ENCODE measurements around the gene MPL.

The MPL gene

DNA sequence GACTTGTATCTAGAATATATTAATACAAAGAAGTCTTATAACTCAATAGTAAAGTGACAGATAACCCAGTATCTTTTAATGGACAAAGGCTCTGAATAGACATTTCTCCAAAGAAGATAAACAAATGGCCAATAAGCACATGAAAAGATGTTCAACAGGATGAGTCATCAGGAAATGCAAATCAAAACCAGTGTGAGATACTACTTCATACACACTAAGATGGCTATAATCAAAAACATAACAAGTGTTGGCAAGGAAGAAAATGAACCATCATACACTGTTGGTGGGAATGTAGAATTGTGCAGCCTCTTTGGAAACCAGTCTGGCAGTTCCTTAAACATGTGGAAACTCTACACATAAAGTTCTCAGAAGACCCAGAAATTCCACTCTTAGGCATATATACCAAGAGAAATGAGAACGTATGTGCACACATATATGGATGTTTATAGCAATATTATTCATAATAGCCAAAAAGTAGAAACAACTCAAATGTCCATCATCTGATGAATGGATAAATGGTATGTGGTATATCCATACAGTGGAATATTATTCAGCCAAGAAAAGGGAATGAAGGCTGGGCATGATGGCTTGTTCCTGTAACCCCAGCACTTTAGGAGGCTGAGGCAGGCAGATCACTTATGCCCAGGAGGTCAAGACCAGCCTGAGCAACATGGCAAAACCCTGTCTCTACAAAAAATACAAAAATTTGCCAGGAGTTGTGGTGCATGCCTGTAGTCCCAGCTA lies 9.9 kb upstream of the MPL start:
- DNase-seq: no peak

DNA sequence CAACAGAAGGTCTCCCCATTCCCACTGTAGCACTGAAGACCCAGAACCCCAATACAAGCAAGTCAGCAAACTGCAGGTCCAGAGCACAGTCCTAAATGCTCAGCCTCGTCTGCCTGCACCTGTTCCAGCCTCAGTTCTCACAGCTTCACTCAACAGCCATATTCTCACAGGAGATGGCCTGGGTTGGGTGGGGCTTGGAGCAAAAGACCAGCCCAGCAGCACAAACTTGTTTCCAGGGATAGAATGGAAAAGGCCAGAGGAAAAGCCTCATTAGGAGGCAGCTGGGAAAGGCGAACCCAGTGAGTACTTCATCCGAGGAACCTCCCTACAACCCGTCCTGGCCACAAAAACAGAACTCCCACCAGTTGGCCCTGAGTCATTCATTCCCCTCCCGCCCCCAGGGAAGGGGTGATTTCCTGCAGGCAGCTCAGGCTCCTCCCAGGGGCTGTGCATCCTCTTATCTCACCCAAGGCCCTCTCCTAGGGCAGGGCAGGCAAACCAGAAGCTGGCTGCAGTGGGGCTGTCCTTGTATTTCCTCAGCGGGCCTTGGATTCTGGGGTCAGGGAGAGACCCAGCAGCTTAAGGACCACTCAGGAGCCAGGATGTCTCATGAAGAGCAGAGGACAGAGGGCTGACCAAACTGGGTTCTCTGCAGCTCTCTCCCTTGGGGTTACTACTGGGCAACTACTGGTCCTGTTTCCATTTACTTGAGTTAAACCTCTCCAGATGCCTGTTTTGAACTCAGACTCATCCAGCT lies 7.4 kb upstream of the MPL start:
- no peak for DNase-seq

DNA sequence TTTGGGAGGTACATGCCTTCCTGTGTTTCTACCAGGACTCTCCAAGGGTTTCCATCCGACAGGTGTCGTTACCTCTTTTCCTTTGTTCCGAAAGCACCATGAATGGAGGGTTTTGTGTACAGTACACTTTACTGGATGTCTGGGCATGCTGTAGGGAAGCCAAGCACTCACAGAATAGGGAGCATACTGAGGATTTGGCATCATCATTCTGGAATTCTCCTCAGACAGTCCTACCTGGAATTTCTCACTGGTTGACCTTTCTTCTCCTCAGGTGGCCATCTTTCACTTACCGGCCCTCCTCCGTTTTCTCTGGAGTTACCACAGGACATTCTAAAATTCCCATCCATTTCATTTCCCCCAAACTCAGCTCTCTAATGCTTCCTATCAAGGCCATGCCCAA lies 5.9 kb upstream of the MPL start:
- DNase-seq: no peak

DNA sequence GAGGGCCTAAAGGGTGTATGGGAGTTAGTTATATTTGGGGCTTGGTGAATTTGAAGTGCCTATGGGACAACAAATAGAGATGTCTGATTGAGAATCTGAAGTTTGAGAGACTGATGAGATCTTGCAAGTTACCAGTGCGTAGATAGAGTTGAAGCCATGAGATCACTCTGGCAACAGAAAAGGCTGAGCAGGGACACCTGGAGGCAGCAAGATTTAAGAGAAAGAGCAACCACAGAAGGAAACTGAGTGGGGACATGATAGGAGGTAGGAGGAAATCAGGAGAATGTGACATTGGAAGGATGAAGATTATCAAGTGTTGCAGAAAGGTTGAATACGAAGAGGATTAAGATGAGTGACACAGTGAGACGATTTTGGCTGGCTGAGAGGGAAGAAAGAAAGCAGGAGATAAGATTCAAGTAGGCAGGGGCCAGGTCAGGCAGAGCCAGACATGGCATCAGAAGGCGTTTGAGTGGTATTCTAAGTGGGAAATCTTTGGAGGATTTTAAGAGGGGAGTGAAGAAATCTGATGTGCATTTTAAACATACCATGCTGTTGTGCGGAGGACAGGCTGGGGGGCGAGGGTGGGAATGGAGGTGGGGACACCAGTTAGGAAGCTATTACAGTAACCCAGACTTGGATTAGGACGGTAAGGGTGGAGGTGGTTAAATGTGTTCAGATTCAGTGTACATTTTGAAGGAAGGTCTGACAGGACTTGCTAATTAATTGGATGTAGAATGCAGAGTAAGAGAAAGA lies 3.0 kb upstream of the MPL start:
- no peak for DNase-seq

DNA sequence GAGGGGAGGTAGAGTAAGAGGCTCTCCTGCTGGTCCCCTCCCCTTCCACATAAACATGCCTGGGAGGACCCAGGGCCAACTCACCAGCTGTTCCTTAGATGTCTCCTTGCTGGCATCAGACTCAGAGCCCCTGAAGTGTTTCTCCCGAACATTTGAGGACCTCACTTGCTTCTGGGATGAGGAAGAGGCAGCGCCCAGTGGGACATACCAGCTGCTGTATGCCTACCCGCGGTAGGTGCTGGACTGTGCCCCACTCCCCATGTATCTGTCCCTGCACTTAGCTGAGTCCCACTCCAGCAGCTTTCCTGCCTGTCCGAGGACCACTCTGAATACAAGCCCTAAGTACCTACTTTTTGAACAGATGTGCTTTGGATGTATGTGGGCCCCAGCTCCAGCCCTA lies 383 bp downstream of the MPL start:
- no peak for DNase-seq

DNA sequence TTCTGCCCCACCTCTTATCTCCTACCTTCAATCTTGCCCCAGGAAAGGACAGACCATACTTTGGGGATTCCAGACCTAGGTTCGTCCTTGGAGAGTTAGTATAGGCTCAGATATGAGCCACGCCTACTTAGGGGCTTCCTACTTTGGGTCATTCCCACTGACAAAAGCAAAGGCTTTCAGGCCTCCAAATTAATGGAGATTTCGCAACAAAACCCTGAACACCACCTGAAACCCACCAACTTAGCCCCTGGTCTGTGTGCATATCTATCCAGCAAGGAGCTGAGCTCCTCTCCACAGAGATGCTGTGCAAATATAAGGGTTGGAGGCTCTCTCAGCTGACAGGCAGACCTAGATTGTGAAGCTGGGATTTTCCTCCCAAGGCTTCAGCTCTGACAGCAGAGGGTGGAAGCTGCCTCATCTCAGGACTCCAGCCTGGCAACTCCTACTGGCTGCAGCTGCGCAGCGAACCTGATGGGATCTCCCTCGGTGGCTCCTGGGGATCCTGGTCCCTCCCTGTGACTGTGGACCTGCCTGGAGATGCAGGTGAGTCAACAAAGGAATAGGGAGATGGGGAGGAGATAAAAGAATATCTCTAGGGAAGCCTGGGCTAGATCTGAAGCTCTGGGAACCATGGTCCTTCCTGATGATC lies 2.1 kb downstream of the MPL start:
- DNase-seq: no peak

DNA sequence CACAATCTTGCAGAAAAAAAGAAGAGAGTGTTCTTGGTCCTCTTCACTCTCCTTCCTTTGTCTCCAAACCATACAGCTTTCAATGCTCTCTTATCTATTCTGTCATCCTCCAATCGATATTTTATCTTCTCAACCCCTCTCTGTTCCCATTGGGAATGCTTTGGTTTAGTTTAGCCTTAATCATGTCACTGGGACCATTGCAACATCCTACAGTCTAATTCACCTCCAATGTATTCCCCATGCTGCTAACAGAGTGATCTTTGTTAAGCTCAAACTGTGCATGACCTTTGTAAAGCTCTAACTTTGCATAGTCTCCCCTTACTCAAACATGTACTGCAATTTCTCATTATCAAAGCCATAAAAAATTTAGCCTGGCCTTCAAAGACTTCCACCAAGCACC lies 2.9 kb downstream of the MPL start:
- DNase-seq: no peak

DNA sequence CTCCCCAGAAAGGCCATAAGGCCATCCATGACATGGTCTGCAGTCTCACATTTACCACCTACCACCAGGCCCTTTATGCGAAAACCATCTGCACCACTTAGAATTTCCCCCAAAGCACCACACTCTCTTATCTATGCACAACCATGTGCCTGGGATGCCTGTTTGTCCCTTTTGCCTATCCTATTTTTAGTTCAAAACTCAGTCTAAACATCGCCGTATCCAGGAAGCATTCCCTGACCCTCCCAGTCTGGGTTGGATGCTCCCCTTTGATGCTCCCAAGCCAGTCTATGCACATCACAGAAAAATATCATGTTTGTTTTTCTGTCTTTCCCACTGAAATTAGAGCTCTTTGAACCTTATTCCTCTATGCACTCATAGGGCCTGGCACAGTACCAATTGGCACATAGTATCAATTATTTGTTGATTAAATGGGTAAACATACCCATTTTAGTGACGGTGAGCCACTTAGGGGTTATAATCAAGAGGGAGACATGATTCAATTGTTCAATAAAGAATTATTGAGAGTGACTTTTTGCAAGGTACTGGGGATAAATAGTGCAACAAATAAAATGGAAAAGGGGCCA lies 6.7 kb downstream of the MPL start:
- DNase-seq: no peak

DNA sequence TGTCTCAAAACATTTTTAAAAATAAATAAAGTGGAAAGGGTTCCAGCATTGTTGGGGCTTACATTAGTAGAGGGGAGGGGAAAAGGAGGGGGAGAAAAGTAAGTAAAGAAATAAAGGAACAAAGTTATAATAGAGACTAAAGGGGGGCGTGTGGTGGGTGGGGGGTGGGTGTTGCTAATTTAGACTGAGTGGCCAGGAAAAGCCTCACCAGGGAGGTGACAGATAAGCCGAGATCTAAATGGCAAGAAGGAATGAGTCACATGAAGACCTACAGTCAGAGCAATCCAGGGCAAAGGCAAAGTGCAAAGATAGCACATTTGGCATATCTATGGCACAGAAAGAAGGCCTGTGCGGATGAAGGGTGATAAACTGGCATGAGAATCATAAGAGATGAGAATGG lies 7.5 kb downstream of the MPL start:
- no peak for DNase-seq

DNA sequence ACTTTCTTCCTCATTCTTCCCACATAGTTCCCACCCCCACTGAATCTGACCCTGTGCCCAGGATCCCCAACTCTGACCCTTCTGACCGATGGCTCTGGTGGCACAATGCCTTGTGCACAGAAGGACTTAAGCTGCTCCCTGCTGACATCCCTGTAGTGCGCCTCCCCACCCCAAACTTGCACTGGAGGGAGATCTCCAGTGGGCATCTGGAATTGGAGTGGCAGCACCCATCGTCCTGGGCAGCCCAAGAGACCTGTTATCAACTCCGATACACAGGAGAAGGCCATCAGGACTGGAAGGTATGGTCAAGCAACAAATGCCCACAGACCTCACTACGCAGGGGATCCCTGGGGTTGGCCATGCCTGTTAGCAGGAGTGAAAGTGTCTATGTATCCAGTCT lies 9.0 kb downstream of the MPL start:
- DNase-seq: no peak

DNA sequence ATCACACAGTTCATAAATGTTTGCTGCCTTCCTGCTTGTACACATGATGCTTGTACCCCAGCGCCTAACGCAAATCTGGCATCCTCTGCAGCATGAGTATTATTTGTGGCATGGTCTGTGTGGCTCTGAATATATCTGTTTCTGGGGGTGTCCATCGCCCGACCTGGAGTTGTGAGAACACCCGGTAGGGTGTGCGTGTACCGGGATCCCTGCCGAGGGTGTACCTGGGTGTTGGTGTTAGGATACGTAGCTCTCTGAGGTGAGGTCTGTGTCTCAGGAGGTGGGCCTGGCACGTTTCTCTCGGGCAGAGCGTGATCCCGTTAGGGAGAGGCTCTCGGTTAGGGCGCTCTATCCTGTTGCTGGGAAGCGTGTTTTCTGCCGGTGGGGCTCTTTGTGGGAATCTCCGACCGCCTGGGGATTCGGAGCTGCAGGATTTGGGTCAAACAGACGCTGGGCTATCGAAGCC lies 10.8 kb downstream of the MPL start:
- no peak for DNase-seq

DNA sequence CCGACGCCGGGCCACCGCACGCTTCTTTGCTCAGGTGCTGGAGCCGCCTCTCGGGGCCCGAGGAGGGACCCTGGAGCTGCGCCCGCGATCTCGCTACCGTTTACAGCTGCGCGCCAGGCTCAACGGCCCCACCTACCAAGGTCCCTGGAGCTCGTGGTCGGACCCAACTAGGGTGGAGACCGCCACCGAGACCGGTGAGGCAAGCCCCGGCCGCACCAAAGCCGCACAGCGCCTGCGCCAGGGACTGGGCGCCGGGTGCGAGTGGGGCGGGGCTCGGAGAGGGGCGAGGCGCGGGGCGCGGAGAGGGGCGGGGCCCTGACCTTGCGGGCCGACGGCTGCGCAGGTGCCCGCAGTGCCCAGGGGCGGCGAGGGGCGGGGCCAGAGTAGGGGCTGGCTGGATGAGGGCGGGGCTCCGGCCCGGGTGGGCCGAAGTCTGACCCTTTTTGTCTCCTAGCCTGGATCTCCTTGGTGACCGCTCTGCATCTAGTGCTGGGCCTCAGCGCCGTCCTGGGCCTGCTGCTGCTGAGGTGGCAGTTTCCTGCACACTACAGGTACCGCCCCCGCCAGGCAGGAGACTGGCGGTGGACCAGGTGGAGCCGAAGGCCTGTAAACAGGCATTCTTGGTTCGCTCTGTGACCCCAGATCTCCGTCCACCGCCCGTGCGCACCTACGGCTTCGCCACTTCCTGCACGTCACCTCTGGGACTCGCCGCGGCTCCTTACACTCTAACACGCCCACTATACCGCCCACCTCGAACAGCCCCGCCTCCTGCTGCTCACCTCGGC lies 11.4 kb downstream of the MPL start:
- DNase-seq: no peak

DNA sequence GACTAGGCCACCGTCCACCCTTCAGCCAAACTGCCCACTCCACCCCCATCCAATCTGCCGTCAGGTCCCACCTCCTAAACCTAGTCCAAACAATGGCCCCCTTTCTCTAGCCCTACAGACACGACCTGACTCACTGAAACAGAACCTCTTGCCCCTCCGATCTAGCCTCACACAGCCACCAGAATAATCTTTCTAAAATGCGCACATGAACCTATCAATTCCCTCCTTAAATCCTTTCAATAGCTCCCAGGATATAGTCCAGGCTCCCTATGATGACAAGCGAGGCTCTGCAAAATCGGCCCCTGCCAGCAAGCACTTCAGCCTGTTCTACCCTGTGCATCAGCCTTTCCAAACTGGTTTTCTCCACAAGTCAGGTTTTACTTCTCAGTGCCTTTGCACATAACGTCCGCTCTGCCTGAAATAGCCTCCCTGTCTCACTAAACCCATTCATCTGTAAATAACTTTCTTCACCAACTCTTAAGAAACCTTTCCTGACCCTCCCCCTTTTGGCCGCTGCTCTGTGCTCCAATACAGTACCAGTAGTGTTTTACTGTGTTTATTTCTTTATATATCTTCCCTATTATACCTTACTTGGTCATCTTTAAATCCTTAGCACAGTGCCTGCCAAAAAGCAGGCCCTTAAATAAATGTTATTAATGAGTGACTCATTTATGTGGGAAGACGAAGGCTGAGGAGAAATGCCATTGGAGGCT lies 12.1 kb downstream of the MPL start:
- no peak for DNase-seq

DNA sequence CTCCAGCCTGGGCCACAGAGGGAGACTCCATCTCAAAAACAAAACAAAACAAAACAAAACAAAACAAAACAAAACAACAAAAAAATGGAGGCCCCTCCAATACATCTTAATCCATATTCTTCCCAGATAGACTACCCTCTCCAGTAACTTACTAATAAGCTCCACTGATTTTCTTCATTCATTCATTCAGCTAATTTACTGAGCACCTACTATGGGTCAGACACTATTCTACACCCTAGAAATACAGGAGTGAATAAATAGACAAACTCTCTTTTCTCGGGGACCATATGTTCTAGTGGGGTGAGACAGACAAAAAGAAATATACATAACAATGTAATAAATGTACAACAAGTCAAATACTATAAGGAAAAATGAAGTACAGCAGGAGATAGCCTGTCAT lies 13.4 kb downstream of the MPL start:
- DNase-seq: no peak

DNA sequence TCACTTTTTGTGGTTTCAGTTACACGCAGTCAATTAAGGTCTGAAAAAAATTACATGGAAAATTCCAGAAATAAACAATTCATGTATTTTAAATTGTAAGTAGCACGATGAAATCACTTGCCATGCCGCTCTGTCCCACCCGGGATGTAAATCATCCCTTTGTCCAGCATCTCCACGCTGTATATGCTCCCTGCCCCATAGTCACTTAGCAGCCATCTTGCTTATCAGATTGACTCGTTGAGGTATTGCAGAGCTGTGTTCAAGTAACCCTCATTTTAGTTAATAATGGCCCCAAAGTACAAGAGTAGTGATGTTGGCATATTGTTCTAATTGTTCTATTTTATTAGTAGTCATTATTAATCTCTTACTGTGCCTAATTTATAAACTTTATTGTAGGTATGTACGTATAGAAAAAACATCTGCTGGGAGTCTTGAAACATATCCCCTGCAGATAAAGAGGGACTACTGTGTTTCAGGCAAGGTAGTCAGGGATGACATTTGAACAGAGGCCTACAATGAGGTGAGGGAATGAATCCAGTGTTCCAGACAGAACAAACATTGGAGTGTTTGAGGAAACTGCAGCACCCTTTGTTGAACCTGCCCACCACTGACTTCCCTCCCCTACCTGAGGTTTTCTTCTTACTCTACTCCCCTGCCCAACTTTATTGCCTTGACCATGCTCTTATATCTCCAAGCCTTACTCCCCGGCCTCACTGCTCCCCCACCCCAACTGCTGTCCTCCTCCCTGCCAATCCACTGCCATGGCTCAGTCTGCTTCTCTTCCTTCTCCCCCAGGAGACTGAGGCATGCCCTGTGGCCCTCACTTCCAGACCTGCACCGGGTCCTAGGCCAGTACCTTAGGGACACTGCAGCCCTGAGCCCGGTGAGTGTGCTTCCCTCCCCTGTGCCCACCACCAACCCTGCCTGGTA lies 14.1 kb downstream of the MPL start:
- no peak for DNase-seq

DNA sequence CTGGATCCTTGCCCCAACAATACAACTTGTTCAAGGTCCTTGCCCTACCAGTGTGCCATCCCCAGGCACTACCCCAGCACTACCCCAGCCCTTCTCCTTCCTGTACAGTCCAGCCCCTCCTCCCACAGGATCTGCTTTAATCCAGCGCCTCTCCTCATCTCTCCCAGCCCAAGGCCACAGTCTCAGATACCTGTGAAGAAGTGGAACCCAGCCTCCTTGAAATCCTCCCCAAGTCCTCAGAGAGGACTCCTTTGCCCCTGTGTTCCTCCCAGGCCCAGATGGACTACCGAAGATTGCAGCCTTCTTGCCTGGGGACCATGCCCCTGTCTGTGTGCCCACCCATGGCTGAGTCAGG lies 14.7 kb downstream of the MPL start:
- DNase-seq: no peak

DNA sequence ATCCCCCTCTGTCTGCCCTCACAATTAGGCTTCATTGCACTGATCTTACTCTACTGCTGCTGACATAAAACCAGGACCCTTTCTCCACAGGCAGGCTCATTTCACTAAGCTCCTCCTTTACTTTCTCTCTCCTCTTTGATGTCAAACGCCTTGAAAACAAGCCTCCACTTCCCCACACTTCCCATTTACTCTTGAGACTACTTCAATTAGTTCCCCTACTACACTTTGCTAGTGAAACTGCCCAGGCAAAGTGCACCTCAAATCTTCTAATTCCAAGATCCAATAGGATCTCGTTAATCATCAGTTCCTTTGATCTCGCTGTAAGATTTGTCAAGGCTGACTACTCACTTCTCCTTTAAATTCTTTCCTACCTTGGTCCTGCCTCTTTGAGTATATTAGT lies 15.3 kb downstream of the MPL start:
- DNase-seq: no peak

DNA sequence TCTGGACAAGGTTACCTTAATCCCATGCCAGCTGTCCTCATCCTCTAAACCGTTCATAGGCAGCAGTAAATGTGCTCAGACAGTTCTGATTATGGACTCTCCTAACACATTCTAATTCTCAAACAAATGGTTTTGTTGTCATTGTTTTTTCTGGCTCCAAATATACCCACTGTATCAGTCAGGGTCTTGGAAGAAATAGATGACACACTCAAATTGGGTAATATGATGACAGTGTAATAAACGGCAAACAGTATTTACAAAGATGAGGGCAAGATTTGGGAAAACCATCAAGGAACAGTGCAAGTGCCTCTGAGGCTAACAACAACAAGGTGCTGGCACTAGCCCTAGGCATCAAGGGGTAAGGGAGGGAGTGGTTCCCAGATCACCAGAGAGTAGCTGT lies 16.9 kb downstream of the MPL start:
- DNase-seq: no peak

DNA sequence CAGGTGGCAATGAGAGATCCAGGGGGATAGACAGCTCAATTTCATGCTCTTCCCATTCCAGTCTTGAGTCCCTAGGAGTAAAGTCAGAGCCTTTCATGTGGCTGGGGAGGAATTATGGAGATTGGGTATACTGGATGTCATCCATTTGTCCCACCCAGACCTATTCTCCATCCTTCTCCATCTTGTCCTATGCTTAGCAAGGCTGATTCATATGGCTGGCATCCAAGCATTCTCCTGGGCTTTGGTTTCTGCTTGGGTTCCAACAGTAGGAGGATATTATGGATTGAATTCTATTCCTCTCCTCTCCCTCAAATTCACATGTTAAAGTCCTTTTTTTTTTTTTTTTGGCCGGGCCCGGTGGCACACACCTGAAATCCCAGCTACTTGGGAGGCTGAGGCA lies 17.3 kb downstream of the MPL start:
- DNase-seq: no peak

DNA sequence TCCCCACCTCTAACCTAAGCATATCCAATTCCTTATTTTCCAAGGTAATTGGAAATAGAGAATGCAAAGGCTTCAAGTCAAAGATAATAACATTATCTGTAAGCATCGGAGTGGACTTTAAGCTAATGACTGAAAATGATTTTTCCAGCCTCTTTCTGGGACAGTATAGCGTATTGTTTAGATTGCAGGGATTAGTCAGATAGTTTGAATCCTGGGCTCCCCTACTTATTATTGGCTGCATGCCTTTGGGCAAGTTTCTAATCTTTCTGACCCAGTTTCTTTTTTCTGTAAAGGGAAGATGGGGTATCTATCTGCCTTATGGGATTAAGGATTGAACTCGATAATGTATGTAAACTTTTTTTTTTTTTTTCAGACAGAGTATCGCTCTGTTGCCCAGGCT lies 19.6 kb downstream of the MPL start:
- no peak for DNase-seq
